T-helper 1 cell treated with Interleukin-12 subunit alpha and Interleukin-12 subunit beta and Interleukin-4 antibody, amounts not matched to agents 30 μg/mL and 1 μg/mL, for 36 hours (primary cell): ENCODE data around the gene FAHD1.
A peak's percentile ranks its signal among the peaks of the same experiment; 100 is the strongest.

Experiments used
- H3K27ac Mint-ChIP-seq: one replicate; pipeline ENCODE4 v1.8.0; 2021; ENCODE audit warnings: mild to moderate bottlenecking, mixed read lengths
- H3K27me3 Mint-ChIP-seq: one replicate; pipeline ENCODE4 v1.8.0; 2021; ENCODE audit warnings: low read depth, mixed read lengths
- H3K36me3 Mint-ChIP-seq: one replicate; pipeline ENCODE4 v1.8.0; 2021; ENCODE audit warnings: low read depth, mixed read lengths
- H3K4me1 Mint-ChIP-seq: one replicate; pipeline ENCODE4 v1.8.0; 2021; ENCODE audit warnings: low read depth, mixed read lengths
- H3K4me3 Mint-ChIP-seq: one replicate; pipeline ENCODE4 v1.8.0; 2021; ENCODE audit warnings: mild to moderate bottlenecking, moderate library complexity, mixed read lengths
- H3K9me3 Mint-ChIP-seq: one replicate; pipeline ENCODE4 v1.8.0; 2021; ENCODE audit warnings: mixed read lengths

FAHD1 gene

DNA sequence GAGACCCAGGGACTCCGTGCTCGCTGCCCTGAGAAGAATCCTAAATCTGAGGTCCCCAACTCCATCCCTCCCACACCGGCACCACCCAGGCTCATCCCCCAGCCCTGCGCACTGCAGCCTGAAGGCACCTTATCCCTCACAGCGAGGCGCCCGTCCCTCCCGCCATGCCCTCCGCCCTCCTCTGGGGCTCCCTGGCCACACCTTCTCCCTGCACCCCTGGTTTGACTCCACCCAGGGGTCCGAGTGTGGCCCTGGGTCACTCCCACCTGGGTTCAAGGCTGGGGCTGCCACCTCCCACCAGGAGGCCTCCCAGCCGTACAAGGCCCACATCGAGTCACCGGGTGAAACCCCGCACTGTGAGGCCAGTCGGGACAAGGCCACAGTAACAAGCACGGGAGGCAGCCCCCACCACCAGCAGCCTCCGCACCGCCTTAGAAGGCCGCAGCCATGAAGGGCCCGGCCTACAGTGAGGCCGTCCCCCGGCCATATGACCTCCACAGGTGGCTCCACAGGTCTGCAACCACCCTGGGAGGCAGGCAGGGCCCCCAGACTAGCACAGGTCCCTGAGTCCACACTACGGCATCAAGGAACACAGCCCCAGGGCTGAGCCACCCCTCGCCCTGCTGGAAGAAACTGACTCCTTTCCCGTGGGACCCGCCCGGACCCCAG is 8.7 kb upstream of the FAHD1 start:
- no peak overlapping the region for H3K27ac Mint-ChIP-seq
- H3K27me3 Mint-ChIP-seq: no peaks in the 10 kb centered on the region
- H3K9me3 Mint-ChIP-seq: no peaks in the 10 kb centered on the region
- H3K4me3 Mint-ChIP-seq: no peak overlapping the region
- peaks cover 3% of the 10 kb centered on the region for H3K4me1 Mint-ChIP-seq
- H3K36me3 Mint-ChIP-seq: peaks cover 8% of the 10 kb centered on the region

DNA sequence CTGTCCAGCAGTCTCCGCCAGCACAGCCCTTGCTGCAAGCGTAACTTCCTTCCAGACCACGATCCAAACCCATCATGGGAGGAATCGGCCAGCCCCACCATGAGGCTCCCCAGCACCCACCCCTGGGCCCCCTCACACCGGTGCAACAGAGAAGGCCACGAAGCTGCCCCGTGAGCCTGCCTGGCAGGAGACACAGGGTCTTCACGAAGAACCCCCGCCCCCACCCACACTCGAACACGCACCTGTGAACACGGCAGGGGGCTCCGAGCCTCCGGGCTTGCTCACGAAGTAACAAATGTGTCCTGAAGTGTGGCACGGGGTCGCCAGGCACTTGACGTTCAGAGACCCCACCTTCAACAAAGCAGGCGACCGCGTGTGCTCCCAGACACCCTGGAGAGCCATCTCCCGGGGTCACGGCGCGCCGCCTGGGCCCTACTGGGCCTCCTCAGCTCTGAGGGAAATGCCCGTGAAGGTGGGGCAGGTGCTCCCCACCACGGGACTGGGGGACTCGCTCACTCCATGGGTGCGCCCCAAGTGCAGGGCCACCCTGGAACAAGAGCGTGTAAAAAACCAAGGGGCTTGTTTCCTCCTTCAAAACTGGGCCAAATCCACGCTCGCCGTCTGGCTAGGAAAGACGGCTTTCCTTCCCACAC is 8.0 kb upstream of the FAHD1 start:
- H3K9me3 Mint-ChIP-seq: no peaks in the 10 kb centered on the region
- peaks cover 5% of the 10 kb centered on the region for H3K36me3 Mint-ChIP-seq
- no peaks in the 10 kb centered on the region for H3K27me3 Mint-ChIP-seq
- H3K27ac Mint-ChIP-seq: no peak overlapping the region
- H3K4me1 Mint-ChIP-seq: peaks cover 4% of the 10 kb centered on the region
- no peak overlapping the region for H3K4me3 Mint-ChIP-seq

DNA sequence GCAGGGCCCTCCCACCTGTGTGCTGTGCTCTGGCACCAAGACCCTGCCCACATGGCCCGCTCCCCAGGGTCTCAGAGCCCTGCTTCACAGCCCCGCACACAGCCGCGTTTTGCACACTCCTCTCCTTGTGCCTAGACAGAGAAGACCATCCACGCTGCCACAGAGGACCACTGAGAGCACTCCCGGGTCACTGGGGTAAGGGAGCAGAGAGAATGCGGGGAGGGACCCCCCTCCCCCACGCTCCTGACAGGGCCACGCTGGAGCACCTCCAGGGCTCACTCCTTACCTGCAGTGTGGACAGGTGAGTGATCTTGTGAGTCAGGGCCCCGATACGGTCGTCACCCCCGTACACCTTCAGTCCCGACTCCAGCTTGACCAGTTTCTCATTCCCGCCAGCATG is 7.4 kb upstream of the FAHD1 start:
- Mint-ChIP-seq H3K4me1 (peaks cover 7% of the 10 kb centered on the region), H3K4me3 (no peak overlapping the region), H3K27ac (no peak overlapping the region), H3K27me3 (no peaks in the 10 kb centered on the region), H3K36me3 (peaks cover 5% of the 10 kb centered on the region), H3K9me3 (no peaks in the 10 kb centered on the region)

DNA sequence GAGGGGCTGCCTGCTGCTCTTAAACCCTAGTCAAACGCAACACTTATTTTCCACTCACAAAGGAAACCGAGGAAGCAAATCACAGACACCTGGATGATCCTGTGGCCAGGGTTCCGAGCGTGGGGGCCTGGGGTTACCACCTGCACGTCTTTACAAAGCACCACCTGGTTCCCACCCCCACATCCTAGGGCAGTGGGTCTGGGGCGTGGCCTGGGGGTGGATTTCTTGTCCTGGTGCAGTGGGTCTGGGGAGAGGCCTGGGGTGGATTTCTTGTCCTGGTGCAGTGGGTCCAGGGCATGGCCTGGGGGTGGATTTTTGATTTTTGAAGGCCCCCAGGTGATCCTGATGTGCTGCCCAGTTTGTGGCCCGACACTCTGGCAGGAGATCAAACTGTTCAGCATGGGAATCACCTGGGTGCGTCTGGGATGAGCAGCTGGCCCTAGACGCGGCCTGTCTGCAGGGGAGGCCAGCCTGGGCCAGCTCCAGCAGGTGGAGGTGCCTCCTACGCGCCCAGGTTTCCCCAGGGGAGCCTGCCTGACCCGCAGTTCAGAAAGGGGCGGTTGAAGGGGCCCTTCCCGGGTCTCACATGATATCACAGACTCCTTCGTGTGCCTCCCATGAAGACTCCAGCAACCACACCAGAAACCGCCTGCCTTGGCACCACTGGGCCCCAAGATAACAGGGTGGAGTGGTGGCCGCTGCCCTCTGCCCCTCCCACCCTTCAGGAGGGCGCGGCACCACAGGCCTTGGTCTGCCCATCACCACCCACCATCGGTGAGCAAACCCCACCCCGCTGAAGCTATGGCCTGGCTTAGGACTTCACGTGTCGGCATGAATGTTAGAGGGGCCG is 6.7 kb upstream of the FAHD1 start:
- no peak overlapping the region for H3K27ac Mint-ChIP-seq
- peaks cover 4% of the 10 kb centered on the region for H3K36me3 Mint-ChIP-seq
- H3K4me1 Mint-ChIP-seq: peaks cover 8% of the 10 kb centered on the region
- H3K9me3 Mint-ChIP-seq: no peaks in the 10 kb centered on the region
- no peaks in the 10 kb centered on the region for H3K27me3 Mint-ChIP-seq
- no peak overlapping the region for H3K4me3 Mint-ChIP-seq

DNA sequence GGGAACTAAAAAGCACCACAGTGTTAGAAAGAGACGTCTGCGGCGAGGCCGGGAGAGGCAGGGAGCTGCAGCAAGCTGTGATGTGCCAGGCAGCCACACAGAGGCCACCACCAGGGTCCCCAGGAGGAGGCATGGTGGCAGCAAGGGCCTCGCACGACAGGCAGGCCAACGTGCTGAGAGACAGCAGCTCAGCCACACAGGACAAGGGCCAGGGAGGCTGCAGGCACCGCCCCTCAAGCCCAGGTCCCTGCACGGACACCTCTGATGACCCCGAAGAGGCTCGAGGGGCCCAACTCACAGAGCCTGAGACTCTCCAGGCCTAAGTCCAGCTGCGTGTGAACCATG is 6.1 kb upstream of the FAHD1 start:
- Mint-ChIP-seq H3K4me1 (peaks cover 12% of the 10 kb centered on the region), H3K27ac (no peak overlapping the region), H3K27me3 (no peaks in the 10 kb centered on the region), H3K36me3 (peaks cover 2% of the 10 kb centered on the region), H3K4me3 (no peak overlapping the region), H3K9me3 (no peaks in the 10 kb centered on the region)

DNA sequence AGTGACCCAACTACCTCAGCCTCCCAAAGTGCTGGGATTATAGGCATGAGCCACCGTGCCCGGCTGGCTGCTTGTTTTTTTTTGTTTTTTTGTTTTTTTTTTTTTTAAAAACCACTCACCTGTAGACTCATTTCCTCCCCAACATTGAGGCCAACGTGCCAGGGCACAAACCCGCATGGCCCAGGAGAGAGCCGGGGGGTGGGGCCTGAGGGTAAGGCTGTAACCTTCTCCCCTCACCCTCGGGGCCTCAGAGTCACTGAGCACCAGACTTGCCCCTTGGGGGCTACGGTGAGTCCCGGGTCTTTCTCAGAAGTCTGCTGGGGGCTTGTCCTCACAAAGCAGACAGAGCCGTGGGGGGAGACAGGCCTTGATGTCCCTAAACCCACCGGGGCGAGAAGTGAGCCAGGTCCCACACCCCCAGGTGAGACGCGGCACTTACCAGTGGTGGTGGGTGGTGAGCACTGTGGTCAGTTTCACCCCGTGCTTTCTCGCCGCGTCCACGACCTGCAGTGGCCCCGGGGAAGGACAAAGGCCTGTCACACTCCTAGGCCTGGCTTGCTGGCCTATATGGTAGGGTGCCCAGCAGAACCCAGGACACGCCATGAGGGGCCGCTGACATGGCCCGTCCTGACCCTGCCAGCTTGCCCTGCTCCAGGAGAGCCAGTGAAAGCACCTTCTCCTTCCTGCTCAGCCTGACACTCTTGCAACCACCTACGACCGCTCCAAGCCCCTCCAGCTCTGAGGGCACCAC is 5.0 kb upstream of the FAHD1 start:
- Mint-ChIP-seq H3K27ac (no peak overlapping the region), H3K4me3 (no peak overlapping the region), H3K27me3 (no peaks in the 10 kb centered on the region), H3K4me1 (peaks cover 12% of the 10 kb centered on the region), H3K9me3 (no peaks in the 10 kb centered on the region), H3K36me3 (peaks cover 2% of the 10 kb centered on the region)

DNA sequence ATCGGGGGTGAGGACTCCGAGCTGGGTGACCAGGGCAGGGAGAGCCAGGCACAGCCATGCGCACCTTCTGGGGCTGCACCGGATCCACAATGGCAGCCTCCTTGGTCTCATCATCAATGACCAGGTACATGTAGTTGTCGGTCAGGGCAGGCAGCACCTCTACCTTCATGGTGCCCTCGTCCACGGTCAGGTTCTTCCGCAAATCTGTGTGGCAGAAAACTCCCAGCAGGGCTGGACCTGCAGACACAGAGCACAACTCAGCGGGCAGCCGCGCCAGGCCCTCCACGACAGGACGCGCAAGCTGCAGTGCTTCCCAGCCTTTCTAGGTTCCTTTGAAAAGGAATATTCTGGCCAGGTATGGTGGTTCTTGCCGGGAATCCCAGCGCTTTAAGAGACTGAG is 4.2 kb upstream of the FAHD1 start:
- Mint-ChIP-seq H3K36me3 (peaks cover 2% of the 10 kb centered on the region), H3K27ac (no peak overlapping the region), H3K4me3 (no peak overlapping the region), H3K9me3 (no peaks in the 10 kb centered on the region), H3K4me1 (peaks cover 20% of the 10 kb centered on the region), H3K27me3 (no peaks in the 10 kb centered on the region)

DNA sequence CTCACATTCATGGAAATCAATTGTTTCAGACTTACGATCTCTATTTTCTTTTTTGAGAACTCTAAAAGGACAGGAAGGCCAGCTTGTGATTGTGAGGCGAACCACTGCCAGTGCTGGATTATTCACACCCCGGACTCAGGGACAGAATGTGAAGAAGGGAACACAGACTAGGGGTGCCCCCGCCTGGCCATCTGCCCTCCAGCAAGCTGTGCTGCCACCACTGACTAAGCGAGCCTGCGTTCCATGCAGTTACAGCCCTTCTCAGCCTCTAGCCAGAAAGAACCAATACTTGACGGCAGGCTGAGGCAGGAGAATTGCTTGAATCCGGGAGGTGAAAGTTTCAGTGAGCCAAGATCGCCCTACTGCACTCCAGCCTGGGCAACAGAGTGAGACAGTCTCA is 3.2 kb upstream of the FAHD1 start:
- Mint-ChIP-seq H3K27ac (no peak overlapping the region), H3K4me1 (peaks cover 22% of the 10 kb centered on the region), H3K9me3 (no peaks in the 10 kb centered on the region), H3K27me3 (no peaks in the 10 kb centered on the region), H3K4me3 (peak overlapping the region; percentile 1), H3K36me3 (peaks cover 2% of the 10 kb centered on the region)

DNA sequence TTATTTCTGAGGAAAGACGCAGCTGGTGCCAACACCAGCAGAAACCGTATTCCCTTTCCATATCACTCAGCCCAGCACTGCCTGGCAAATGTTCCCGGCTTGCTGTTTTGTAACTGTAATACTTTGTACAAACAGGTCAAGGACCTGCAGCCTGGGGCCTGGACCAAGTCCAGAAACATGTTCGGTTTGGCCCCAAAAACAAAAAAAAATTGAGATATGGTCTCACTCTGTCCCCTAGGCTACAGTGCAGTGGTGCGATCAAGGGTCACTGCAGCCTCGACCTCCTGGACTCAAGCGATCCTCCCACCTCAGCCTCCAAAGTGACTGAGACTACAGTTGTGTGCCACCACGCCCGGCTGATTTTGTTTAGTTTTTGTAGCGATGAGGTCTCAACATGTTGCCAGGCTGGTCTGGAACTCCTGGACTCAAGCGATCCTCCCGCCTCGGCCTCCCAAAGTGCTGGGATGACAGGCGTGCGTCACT is 1.6 kb upstream of the FAHD1 start:
- Mint-ChIP-seq H3K27me3 (no peaks in the 10 kb centered on the region), H3K4me1 (peaks cover 27% of the 10 kb centered on the region), H3K9me3 (no peaks in the 10 kb centered on the region), H3K36me3 (no peaks in the 10 kb centered on the region), H3K4me3 (peak overlapping the region; percentile 83), H3K27ac (peak overlapping the region; percentile 80)

DNA sequence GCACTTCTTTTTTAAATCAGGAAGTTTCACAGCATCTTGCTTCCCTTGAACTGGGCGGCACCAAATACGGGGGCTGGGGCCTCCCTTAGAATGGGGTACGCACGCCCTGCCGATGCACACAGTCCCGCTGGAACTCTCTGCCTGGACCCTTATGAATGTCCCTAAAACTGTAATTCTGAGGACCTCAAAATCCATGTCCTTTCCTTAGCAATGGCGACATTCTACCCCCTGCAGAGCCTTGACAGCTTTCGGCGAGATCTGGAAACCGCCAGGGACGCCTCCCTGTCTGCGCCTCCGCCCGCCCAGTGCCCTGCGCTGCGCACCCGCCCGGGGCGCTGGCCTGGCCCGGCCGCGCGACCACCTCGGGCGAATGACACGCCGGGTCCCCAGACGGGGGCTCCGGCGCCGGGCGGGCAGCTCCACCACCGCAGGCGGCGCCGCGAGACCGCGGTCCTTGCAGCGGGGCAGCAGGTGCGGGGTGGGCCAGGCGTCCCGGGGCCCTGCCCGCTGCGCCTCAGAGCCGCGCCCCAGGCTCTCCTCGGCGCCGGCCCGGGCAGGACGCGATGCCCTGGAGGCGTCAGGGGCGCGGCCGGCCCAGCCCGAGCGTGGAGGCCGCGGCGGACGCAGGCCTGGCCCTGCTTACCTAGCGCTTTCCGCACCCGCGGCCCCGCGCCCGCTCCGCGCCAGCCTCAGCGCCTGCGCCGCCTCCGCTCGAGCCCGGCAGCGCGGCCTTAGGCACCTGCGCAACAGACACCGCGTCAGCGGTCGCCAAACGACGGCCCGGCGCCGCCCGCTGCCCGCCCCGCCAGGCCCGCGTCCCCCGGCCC is 929 bp upstream of the FAHD1 start:
- H3K36me3 Mint-ChIP-seq: peaks cover 3% of the 10 kb centered on the region
- H3K9me3 Mint-ChIP-seq: no peaks in the 10 kb centered on the region
- peak overlapping the region; percentile 83 for H3K4me3 Mint-ChIP-seq
- no peaks in the 10 kb centered on the region for H3K27me3 Mint-ChIP-seq
- peak overlapping the region; percentile 80 for H3K27ac Mint-ChIP-seq
- peaks cover 28% of the 10 kb centered on the region for H3K4me1 Mint-ChIP-seq

DNA sequence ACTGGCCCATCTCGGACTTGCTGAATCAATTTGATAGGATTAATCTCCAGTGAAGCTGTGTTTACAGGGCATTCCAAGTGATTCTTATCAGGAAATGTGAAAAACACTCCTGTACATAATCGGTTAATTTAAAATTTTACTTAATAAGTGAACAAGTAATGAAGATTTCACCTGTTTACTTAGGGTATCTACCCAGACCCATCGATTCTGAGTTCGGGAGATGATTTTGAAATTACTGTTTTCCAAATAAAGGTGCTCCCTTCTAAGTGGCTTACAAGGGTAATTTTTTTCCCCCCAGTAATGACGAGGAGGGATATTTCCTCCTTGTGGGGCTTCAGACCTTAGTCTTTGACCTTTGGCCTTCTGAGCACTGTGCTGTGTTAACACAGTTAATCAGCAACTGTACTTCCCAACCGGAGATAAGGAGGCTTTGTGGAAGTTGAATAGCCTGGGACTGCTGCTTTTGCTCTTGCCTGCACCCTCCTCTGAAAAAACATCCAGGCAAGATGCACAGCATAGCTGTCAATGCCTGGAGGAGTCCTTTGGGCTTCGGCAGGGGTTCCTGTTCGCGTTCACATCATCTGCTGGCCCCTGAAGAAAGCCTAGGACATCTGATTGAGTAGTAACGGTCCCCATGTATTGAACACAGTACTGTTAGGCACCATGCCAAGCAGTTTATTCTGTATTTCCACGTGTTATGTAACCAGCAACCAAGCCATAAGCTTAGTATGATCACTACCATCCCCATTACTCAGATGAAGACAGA is 1.8 kb downstream of the FAHD1 start:
- H3K27ac Mint-ChIP-seq: no peak overlapping the region
- H3K27me3 Mint-ChIP-seq: no peaks in the 10 kb centered on the region
- H3K9me3 Mint-ChIP-seq: no peaks in the 10 kb centered on the region
- H3K4me3 Mint-ChIP-seq: peak overlapping the region; percentile 38
- peaks cover 3% of the 10 kb centered on the region for H3K36me3 Mint-ChIP-seq
- peaks cover 28% of the 10 kb centered on the region for H3K4me1 Mint-ChIP-seq

DNA sequence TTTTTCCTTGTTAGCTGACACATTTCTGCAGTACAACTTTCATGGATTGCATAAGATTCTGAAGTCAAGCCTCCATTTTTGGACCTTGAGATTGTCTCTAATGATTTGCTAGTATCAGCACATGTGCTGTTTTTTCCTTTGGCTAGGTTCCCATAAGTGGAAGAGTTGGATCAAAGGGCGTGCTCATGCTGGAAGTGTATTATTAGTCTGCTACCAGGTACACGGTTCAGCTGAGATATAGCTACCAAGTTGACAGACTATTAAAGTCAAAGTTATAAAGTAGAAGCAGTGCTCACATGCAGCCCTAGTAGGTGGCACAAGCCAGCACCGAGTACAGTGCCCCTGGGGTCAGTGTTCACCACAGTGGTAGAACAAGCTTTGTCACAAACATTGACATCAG is 3.2 kb downstream of the FAHD1 start:
- Mint-ChIP-seq H3K4me1 (peaks cover 22% of the 10 kb centered on the region), H3K27me3 (no peaks in the 10 kb centered on the region), H3K4me3 (no peak overlapping the region), H3K36me3 (peaks cover 3% of the 10 kb centered on the region), H3K27ac (no peak overlapping the region), H3K9me3 (no peaks in the 10 kb centered on the region)
